Measurements from ENCODE around the gene LRRC55.

The LRRC55 gene

GRCh38 chr11:57222239-57222638 lies 40.5 kb downstream of the LRRC55 start:
- Mint-ChIP-seq H3K27ac (no peak overlapping the region), H3K4me3 (no peak overlapping the region), H3K9me3 (peaks cover 16% of the 10 kb centered on the region), H3K4me1 (ENCODE audit: low read depth) (peaks cover 15% of the 10 kb centered on the region), H3K27me3 (no peaks in the 10 kb centered on the region), H3K36me3 (ENCODE audit: low read depth) (no peaks in the 10 kb centered on the region)
- intact Hi-C loops (cut with micrococcal nuclease), result no loop called here

- Mint-ChIP-seq H3K27ac (no peak overlapping the region), H3K4me1 (ENCODE audit: low read depth) (peaks cover 12% of the 10 kb centered on the region), H3K27me3 (peaks cover 2% of the 10 kb centered on the region), H3K9me3 (peaks cover 14% of the 10 kb centered on the region), H3K36me3 (ENCODE audit: low read depth) (no peaks in the 10 kb centered on the region), H3K4me3 (no peak overlapping the region)
- intact Hi-C loops (cut with micrococcal nuclease), result no loop called here
Observed at GRCh38 chr11:57223601-57224000, 41.8 kb downstream of the LRRC55 start.

- Mint-ChIP-seq H3K27me3 (peaks cover 2% of the 10 kb centered on the region), H3K4me3 (no peak overlapping the region), H3K36me3 (ENCODE audit: low read depth) (no peaks in the 10 kb centered on the region), H3K4me1 (ENCODE audit: low read depth) (peaks cover 7% of the 10 kb centered on the region), H3K27ac (no peak overlapping the region), H3K9me3 (peaks cover 9% of the 10 kb centered on the region)
- intact Hi-C loops (cut with micrococcal nuclease), result no loop called here
Observed at GRCh38 chr11:57224128-57224527, 42.4 kb downstream of the LRRC55 start.

GRCh38 chr11:57224537-57224936 lies 42.8 kb downstream of the LRRC55 start:
- peaks cover 3% of the 10 kb centered on the region for H3K4me1 Mint-ChIP-seq (ENCODE audit: low read depth)
- no peaks in the 10 kb centered on the region for H3K36me3 Mint-ChIP-seq (ENCODE audit: low read depth)
- no peak overlapping the region for H3K4me3 Mint-ChIP-seq
- peaks cover 5% of the 10 kb centered on the region for H3K9me3 Mint-ChIP-seq
- H3K27me3 Mint-ChIP-seq, result peaks cover 2% of the 10 kb centered on the region
- no peak overlapping the region for H3K27ac Mint-ChIP-seq
- intact Hi-C loops (cut with micrococcal nuclease), result no loop called here

DNA sequence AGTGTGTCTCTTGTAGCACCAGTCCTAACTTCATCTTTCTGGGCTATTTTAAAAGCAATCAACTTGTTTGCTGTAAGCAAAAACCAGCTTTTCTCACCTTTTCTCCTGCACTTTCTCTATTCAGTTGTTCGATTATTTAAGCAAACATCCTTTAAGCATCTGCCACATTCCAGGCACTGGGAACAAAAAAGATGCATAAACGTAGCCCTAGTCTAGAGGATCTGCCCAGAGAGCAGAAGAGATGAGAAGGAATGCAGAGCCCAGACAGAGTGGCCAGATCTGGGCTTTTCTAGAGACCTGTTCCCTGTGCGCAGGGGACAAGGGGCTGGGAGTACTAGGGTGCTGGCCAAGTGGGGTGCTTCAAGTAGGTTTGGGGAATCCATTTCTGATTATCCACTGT lies 46.8 kb downstream of the LRRC55 start:
- Mint-ChIP-seq H3K27me3 (peaks cover 36% of the 10 kb centered on the region), H3K27ac (no peak overlapping the region), H3K4me3 (no peak overlapping the region), H3K36me3 (ENCODE audit: low read depth) (no peaks in the 10 kb centered on the region), H3K4me1 (ENCODE audit: low read depth) (no peaks in the 10 kb centered on the region), H3K9me3 (no peaks in the 10 kb centered on the region)
- intact Hi-C loops (cut with micrococcal nuclease), result no loop called here

DNA sequence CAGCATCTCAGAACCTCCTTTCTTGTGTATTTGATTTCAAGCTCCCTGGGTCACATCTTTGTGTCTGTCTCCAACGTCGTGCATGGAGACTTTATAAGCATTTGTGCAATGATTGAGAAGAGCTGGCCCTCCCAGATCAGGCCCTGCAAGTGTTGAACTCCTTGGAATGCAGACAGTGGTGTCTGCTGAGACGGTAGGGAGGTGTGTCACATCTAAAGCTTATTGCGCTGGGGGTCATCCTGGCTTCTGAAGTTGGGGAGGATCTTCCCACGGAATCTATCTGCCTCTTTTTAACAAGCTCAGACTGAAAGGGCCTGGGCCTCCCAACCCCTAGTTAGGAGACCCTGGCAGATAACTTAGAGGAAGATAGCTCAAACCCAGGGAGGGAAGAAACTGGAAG lies 48.6 kb downstream of the LRRC55 start:
- H3K4me3 Mint-ChIP-seq, result no peak overlapping the region
- H3K4me1 Mint-ChIP-seq (ENCODE audit: low read depth), result no peaks in the 10 kb centered on the region
- intact Hi-C loops (cut with micrococcal nuclease), result no loop called here
- H3K27me3 Mint-ChIP-seq, result peaks cover 52% of the 10 kb centered on the region
- no peaks in the 10 kb centered on the region for H3K9me3 Mint-ChIP-seq
- no peaks in the 10 kb centered on the region for H3K36me3 Mint-ChIP-seq (ENCODE audit: low read depth)
- H3K27ac Mint-ChIP-seq, result no peak overlapping the region

DNA sequence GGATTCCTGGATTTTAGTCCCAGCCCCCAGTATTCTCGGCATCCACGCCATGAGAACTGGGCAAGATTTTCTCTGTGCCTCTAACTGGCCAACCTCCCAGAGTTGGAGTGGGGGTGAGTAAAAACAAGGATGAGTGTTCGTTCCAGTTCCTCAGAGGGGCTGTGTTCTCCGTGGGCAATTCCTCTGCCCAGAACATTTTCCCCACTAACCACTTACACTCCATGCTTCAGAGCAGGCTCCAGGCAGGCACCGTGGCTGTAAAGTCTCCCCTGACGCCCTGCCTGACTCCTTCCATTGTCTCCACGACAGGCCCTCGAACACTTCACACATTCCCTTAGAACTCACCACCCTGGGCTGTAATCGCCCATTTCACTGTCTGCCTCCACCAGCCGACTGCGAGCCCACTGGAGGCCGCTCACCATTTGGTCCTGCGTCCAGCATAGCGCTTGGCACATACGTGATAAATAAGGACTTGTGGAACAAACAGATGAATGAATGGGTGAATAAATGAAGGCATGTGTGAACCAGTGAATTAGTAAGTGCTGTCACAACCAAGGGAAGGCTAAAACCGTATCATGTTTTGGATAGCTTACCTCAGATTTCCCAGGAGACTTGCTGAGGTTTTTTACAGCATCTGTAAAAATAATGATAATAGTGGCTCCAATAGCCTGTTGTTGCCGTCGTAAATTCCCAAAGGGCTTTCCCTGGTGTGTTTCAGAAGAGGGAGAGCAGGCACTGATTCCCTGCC lies 49.2 kb downstream of the LRRC55 start:
- Mint-ChIP-seq H3K9me3 (no peaks in the 10 kb centered on the region), H3K4me3 (no peak overlapping the region), H3K4me1 (ENCODE audit: low read depth) (no peaks in the 10 kb centered on the region), H3K36me3 (ENCODE audit: low read depth) (no peaks in the 10 kb centered on the region), H3K27ac (no peak overlapping the region), H3K27me3 (peaks cover 58% of the 10 kb centered on the region)
- intact Hi-C loops (cut with micrococcal nuclease), result no loop called here

DNA sequence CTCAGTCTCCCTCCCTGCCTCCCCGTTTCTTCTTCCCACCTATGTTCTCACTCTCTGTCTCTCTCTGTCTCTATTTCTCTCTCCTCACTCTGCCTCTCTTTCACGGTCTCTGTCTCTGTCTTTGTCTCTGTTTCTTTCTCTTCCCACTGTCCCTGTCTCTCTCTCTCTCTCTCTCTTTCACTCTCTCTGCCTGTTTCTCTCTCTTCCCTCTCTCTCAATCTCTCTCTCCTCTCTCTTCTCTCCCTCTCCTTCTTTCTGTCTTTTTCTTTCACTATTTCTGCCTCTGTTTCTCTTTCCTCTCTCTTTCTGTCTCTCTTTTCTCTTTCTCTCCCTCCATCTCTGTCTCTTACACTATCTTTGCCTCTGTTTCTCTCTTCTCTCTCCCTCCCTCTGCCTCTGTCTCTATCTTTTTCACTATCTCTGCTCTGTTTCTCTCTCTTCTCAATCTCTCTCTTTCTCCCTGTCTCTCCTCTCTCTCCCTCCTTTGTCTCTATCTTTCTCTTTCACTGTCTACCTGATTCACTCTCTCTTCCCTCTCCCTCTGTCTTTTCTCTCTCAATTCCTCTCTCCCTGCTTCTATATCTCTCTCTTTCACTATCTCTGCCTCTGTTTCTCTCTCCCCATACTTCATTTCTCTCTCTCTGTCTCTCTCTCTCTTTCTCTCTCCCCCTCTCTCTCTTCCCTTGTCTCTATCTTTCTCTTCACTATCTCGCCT lies 49.9 kb downstream of the LRRC55 start:
- H3K4me3 Mint-ChIP-seq, result no peak overlapping the region
- H3K27ac Mint-ChIP-seq, result no peak overlapping the region
- H3K9me3 Mint-ChIP-seq, result no peaks in the 10 kb centered on the region
- intact Hi-C loops (cut with micrococcal nuclease), result no loop called here
- no peaks in the 10 kb centered on the region for H3K36me3 Mint-ChIP-seq (ENCODE audit: low read depth)
- H3K4me1 Mint-ChIP-seq (ENCODE audit: low read depth), result no peaks in the 10 kb centered on the region
- H3K27me3 Mint-ChIP-seq, result peaks cover 65% of the 10 kb centered on the region

DNA sequence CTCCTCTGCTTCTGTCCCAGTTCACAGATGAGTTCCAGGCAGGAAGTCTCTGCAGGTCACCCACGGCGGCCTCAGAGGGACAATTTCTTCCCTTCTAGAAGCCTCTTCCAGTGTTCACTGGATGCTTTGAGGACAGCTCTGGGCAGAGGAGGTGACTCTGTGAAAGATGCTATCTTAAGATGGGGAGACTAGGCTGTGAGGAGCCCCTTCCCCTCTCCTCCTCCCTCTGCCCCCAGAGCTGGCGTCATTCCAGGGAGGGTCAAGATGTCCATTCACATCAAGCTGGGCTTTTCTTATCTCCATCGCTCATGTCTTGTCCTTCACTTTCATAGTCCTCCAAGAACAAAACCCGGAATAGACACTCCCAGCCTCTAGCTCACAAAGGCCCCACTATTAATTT lies 51.9 kb downstream of the LRRC55 start:
- intact Hi-C loops (cut with micrococcal nuclease), result no loop called here
- peaks cover 82% of the 10 kb centered on the region for H3K27me3 Mint-ChIP-seq
- H3K36me3 Mint-ChIP-seq (ENCODE audit: low read depth), result no peaks in the 10 kb centered on the region

GRCh38 chr11:57235761-57236703 lies 54.3 kb downstream of the LRRC55 start:
- intact Hi-C loops (cut with micrococcal nuclease), result no loop called here
- H3K9me3 Mint-ChIP-seq, result no peaks in the 10 kb centered on the region
- H3K4me1 Mint-ChIP-seq (ENCODE audit: low read depth), result no peaks in the 10 kb centered on the region
- no peak overlapping the region for H3K27ac Mint-ChIP-seq
- H3K4me3 Mint-ChIP-seq, result no peak overlapping the region
- no peaks in the 10 kb centered on the region for H3K36me3 Mint-ChIP-seq (ENCODE audit: low read depth)
- H3K27me3 Mint-ChIP-seq, result peaks cover 80% of the 10 kb centered on the region

More for the DNA sequence above, 51.9 kb downstream of the LRRC55 start:
- Mint-ChIP-seq H3K4me3 (no peak overlapping the region), H3K27ac (no peak overlapping the region), H3K4me1 (ENCODE audit: low read depth) (no peaks in the 10 kb centered on the region), H3K9me3 (no peaks in the 10 kb centered on the region)

DNA sequence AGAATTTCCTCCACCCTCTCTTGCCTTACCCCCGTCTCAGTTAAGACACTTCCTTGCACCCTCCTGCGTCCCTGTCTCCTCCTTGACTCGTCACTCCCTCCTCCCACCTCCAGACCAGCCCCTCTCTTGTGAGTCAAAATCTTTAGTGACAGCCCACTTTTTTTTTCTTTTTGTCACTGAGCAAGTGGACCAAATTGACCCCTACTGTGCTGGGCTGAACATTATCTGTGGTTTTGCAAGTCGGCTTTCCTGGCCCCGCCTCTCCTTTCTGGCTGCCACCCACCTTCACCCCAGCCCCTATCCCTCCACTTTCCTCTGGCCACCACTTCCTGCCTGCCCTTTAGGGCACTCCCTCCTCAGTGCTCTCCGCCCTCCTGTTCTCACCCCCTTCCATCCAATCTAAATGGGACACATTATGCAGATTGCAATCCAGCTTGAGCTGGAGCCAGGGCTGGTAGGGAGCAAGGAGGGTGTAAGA lies 55.5 kb downstream of the LRRC55 start, which contains the start of gene APLNR:
TSS of gene APLNR (minus strand) at position 47 of the 478 bp plus-strand sequence. CDS start 246 bp downstream, outside the sequence.
- Mint-ChIP-seq H3K4me1 (ENCODE audit: low read depth) (no peaks in the 10 kb centered on the region), H3K4me3 (no peak within 1 kb of the TSS), H3K27me3 (peaks cover 79% of the 10 kb centered on the region), H3K36me3 (ENCODE audit: low read depth) (no peaks in the 10 kb centered on the region), H3K9me3 (no peaks in the 10 kb centered on the region), H3K27ac (no peak within 1 kb of the TSS)
- intact Hi-C loops (cut with micrococcal nuclease), result no loop called here

- H3K27me3 Mint-ChIP-seq, result peaks cover 69% of the 10 kb centered on the region
- no peaks in the 10 kb centered on the region for H3K36me3 Mint-ChIP-seq (ENCODE audit: low read depth)
- H3K4me3 Mint-ChIP-seq, result no peak overlapping the region
- intact Hi-C loops (cut with micrococcal nuclease), result no loop called here
- no peak overlapping the region for H3K27ac Mint-ChIP-seq
- H3K4me1 Mint-ChIP-seq (ENCODE audit: low read depth), result no peaks in the 10 kb centered on the region
- H3K9me3 Mint-ChIP-seq, result no peaks in the 10 kb centered on the region
Observed at GRCh38 chr11:57239348-57239747, 57.6 kb downstream of the LRRC55 start.

DNA sequence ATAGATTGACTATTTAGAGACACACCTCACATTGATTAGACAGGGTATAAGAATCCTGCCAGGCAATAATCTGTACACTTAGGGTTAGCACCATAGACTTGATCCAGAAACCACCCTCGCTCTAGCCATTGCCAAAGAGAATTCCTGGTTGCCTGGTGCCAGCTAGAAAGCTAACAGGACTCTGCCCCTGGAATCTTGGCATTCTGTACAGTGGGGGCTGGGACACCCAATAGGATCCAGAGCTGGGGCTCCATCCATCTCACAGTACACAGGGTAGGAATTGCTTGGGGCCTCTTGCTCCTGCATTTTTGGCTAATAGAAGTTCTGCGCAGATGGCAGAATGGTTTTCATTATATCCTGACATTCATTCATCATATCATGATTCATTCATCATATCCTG lies 58.3 kb downstream of the LRRC55 start:
- Mint-ChIP-seq H3K4me3 (no peak overlapping the region), H3K27me3 (peaks cover 66% of the 10 kb centered on the region)
- intact Hi-C loops (cut with micrococcal nuclease), result no loop called here

DNA sequence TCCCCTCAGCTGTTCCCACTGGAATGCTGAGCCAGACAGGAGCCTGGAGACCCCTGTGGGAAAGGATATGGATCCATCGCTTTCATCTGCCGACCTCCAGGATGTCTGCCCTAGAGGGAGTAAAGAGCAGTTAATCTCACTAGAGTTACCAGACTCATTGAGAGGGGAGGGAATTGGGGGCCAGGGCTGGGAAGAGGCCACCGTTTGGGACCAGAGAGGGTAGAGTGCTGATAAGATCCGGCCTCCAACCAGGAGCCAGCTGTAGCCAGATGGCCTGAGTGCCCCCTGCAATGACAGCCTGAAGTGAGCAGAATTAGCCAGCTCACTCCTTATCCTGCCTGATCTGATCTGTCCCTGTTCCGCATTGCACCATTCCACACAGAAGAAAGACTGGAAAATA lies 59.0 kb downstream of the LRRC55 start:
- Mint-ChIP-seq H3K4me1 (ENCODE audit: low read depth) (no peaks in the 10 kb centered on the region), H3K36me3 (ENCODE audit: low read depth) (no peaks in the 10 kb centered on the region), H3K27ac (no peak overlapping the region), H3K9me3 (no peaks in the 10 kb centered on the region), H3K27me3 (peaks cover 60% of the 10 kb centered on the region), H3K4me3 (no peak overlapping the region)
- intact Hi-C loops (cut with micrococcal nuclease), result no loop called here

More for the DNA sequence above, 58.3 kb downstream of the LRRC55 start:
- H3K4me1 Mint-ChIP-seq (ENCODE audit: low read depth), result no peaks in the 10 kb centered on the region
- H3K9me3 Mint-ChIP-seq, result no peaks in the 10 kb centered on the region
- no peak overlapping the region for H3K27ac Mint-ChIP-seq
- H3K36me3 Mint-ChIP-seq (ENCODE audit: low read depth), result no peaks in the 10 kb centered on the region
